ENCODE results near the gene PKP4.

GRCh38 chr2:158457826-158458616 lies 1.3 kb downstream of the PKP4 start:
- peak in 2 of 3 experiments; percentile 35 for TF ChIP-seq CTCF (IDR thresholded peaks at IDR 0.05)
- TF ChIP-seq POLR2A (IDR thresholded peaks at IDR 0.05), result no peak
